Measurements from ENCODE around the gene ZFY.

ZFY gene

GRCh38 chrY:2955561-2955960, 20.4 kb downstream of the ZFY start:
- H3K79me2 ChIP-seq (ENCODE audit: low read length): no peaks in the 10 kb centered on the region
- H4K20me1 ChIP-seq (ENCODE audit: insufficient read depth, low read length): no peaks in the 10 kb centered on the region
- H3K9ac ChIP-seq (ENCODE audit: low read length): no peak overlapping the region
- H3K9me2 ChIP-seq (replicated peaks; ENCODE audit: insufficient read depth, low read length): no peaks in the 10 kb centered on the region
- no peak overlapping the region for H3K4me2 ChIP-seq (ENCODE audit: low read depth, low read length)
- no peak for DNase-seq
- TF ChIP-seq EZH2 (optimal IDR thresholded peaks at IDR 0.05; ENCODE audit: low read depth, low read length) (no peak), CTCF (IDR thresholded peaks at IDR 0.05; ENCODE audit: low read length) (no peak), EZH2phosphoT487 (IDR thresholded peaks at IDR 0.05; ENCODE audit: low read length) (no peak)
- no peak overlapping the region for H3K27ac ChIP-seq (ENCODE audit: low read length)
- no peak overlapping the region for H3K4me3 ChIP-seq (ENCODE audit: low read length)
- no peaks in the 10 kb centered on the region for H3K36me3 ChIP-seq (replicated peaks; ENCODE audit: insufficient read depth, low read length)
- no peaks in the 10 kb centered on the region for H3F3A ChIP-seq (ENCODE audit: insufficient read depth, low read length)
- no peaks in the 10 kb centered on the region for H3K27me3 ChIP-seq (replicated peaks; ENCODE audit: insufficient read depth, low read length)
- H3K9me3 ChIP-seq (replicated peaks; ENCODE audit: insufficient read depth, low read length): no peaks in the 10 kb centered on the region
- no peaks in the 10 kb centered on the region for H3K4me1 ChIP-seq (ENCODE audit: low read length)
- H2AFZ ChIP-seq (ENCODE audit: low read length): no peak overlapping the region

GRCh38 chrY:2962061-2962460, 26.9 kb downstream of the ZFY start:
- Histone ChIP-seq H3K79me2 (ENCODE audit: low read length) (no peaks in the 10 kb centered on the region), H3K9me3 (replicated peaks; ENCODE audit: insufficient read depth, low read length) (no peaks in the 10 kb centered on the region), H3K27ac (ENCODE audit: low read length) (no peak overlapping the region), H3K36me3 (replicated peaks; ENCODE audit: insufficient read depth, low read length) (no peaks in the 10 kb centered on the region), H3F3A (ENCODE audit: insufficient read depth, low read length) (no peaks in the 10 kb centered on the region), H4K20me1 (ENCODE audit: insufficient read depth, low read length) (no peaks in the 10 kb centered on the region), H3K27me3 (replicated peaks; ENCODE audit: insufficient read depth, low read length) (no peaks in the 10 kb centered on the region), H2AFZ (ENCODE audit: low read length) (no peak overlapping the region), H3K9me2 (replicated peaks; ENCODE audit: insufficient read depth, low read length) (no peaks in the 10 kb centered on the region), H3K4me3 (ENCODE audit: low read length) (no peak overlapping the region), H3K4me1 (ENCODE audit: low read length) (no peaks in the 10 kb centered on the region), H3K4me2 (ENCODE audit: low read depth, low read length) (no peak overlapping the region), H3K9ac (ENCODE audit: low read length) (no peak overlapping the region)
- no peak for DNase-seq
- no peak for TF ChIP-seq EZH2 (optimal IDR thresholded peaks at IDR 0.05; ENCODE audit: low read depth, low read length)
- TF ChIP-seq EZH2phosphoT487 (IDR thresholded peaks at IDR 0.05; ENCODE audit: low read length): no peak
- no peak for TF ChIP-seq CTCF (IDR thresholded peaks at IDR 0.05; ENCODE audit: low read length)

- H3K27me3 ChIP-seq (replicated peaks; ENCODE audit: insufficient read depth, low read length): no peaks in the 10 kb centered on the region
- TF ChIP-seq EZH2phosphoT487 (IDR thresholded peaks at IDR 0.05; ENCODE audit: low read length) (no peak), EZH2 (optimal IDR thresholded peaks at IDR 0.05; ENCODE audit: low read depth, low read length) (no peak), CTCF (IDR thresholded peaks at IDR 0.05; ENCODE audit: low read length) (no peak)
Measured at GRCh38 chrY:2964814-2965213, 29.6 kb downstream of the ZFY start.

More at GRCh38 chrY:2964814-2965213, 29.6 kb downstream of the ZFY start:
- no peak overlapping the region for H3K27ac ChIP-seq (ENCODE audit: low read length)
- H3K9me2 ChIP-seq (replicated peaks; ENCODE audit: insufficient read depth, low read length): no peaks in the 10 kb centered on the region
- no peaks in the 10 kb centered on the region for H3K4me1 ChIP-seq (ENCODE audit: low read length)
- no peaks in the 10 kb centered on the region for H4K20me1 ChIP-seq (ENCODE audit: insufficient read depth, low read length)
- no peak overlapping the region for H3K9ac ChIP-seq (ENCODE audit: low read length)
- no peaks in the 10 kb centered on the region for H3K79me2 ChIP-seq (ENCODE audit: low read length)
- no peaks in the 10 kb centered on the region for H3K36me3 ChIP-seq (replicated peaks; ENCODE audit: insufficient read depth, low read length)
- H3K4me2 ChIP-seq (ENCODE audit: low read depth, low read length): no peak overlapping the region
- H3K4me3 ChIP-seq (ENCODE audit: low read length): no peak overlapping the region
- no peaks in the 10 kb centered on the region for H3F3A ChIP-seq (ENCODE audit: insufficient read depth, low read length)
- DNase-seq: no peak
- H2AFZ ChIP-seq (ENCODE audit: low read length): no peak overlapping the region
- no peaks in the 10 kb centered on the region for H3K9me3 ChIP-seq (replicated peaks; ENCODE audit: insufficient read depth, low read length)
